GM21619 (cell line): Measurements from ENCODE around the gene EMP2.

Experiments
- ATAC-seq: cut with Tn5 transposase; IDR thresholded peaks from one replicate; pipeline ENCODE4 v1.9.1; 2021; ENCODE audit not compliant: unreplicated experiment

EMP2 gene

GRCh38 chr16:10610499-10611184, 30.2 kb upstream of the EMP2 start:
- no peak for ATAC-seq

GRCh38 chr16:10609402-10609774, 29.0 kb upstream of the EMP2 start:
- no peak for ATAC-seq

GRCh38 chr16:10608687-10609401, 28.4 kb upstream of the EMP2 start:
- ATAC-seq = no peak

GRCh38 chr16:10607157-10607556, 26.8 kb upstream of the EMP2 start:
- no peak for ATAC-seq

GRCh38 chr16:10606607-10607006, 26.2 kb upstream of the EMP2 start:
- no peak for ATAC-seq

- ATAC-seq = no peak
Measured at GRCh38 chr16:10605636-10606035, 25.2 kb upstream of the EMP2 start.

- no peak for ATAC-seq
Measured at GRCh38 chr16:10601444-10602408, 21.3 kb upstream of the EMP2 start.

- ATAC-seq = peak; percentile 52
Measured at GRCh38 chr16:10600782-10601443, 20.5 kb upstream of the EMP2 start.

- ATAC-seq = no peak
Measured at GRCh38 chr16:10599626-10600025, 19.2 kb upstream of the EMP2 start.

GRCh38 chr16:10598157-10598556, 17.8 kb upstream of the EMP2 start:
- no peak for ATAC-seq

- ATAC-seq = no peak
Measured at GRCh38 chr16:10597187-10597601, 16.8 kb upstream of the EMP2 start.

- no peak for ATAC-seq
Measured at GRCh38 chr16:10594312-10594950, 14.0 kb upstream of the EMP2 start.

GRCh38 chr16:10592611-10593010, 12.2 kb upstream of the EMP2 start:
- no peak for ATAC-seq

GRCh38 chr16:10590342-10590741, 9.9 kb upstream of the EMP2 start:
- no peak for ATAC-seq

GRCh38 chr16:10589109-10589508, 8.7 kb upstream of the EMP2 start:
- no peak for ATAC-seq

GRCh38 chr16:10587622-10588021, 7.2 kb upstream of the EMP2 start:
- no peak for ATAC-seq

GRCh38 chr16:10584981-10585438, 4.6 kb upstream of the EMP2 start:
- ATAC-seq = no peak

GRCh38 chr16:10583269-10583668, 2.9 kb upstream of the EMP2 start:
- ATAC-seq = no peak

GRCh38 chr16:10581507-10581906, 1.1 kb upstream of the EMP2 start:
- no peak for ATAC-seq

GRCh38 chr16:10580883-10581247, 467 bp upstream of the EMP2 start:
- ATAC-seq = no peak

- ATAC-seq = no peak
Measured at GRCh38 chr16:10579575-10579964, 828 bp downstream of the EMP2 start.
